SU-DHL-6 (cell line): ENCODE data around the gene LRRFIP2.

Source experiments
- CTCF ChIP-seq: fragments of 200-600 bp; sonication (generic); IDR thresholded peaks from one replicate; pipeline ENCODE4 v1.5.1; 2017; ENCODE audit warnings: antibody characterized with exemption, mild to moderate bottlenecking, low read length, moderate library complexity; ENCODE audit not compliant: insufficient read depth, poor library complexity, severe bottlenecking
- EZH2phosphoT487 ChIP-seq: fragments of 200-600 bp; sonication (generic), shearing (Covaris generic); conservative IDR thresholded peaks from 2 replicates; pipeline ENCODE4 v1.6.1; 2018; ENCODE audit warnings: mild to moderate bottlenecking, antibody characterized with exemption, low read length, moderate library complexity, mixed read lengths

GRCh38 chr3:37053337-37053736, 121.0 kb downstream of the LRRFIP2 start:
- no peak for TF ChIP-seq CTCF
- no peak for TF ChIP-seq EZH2phosphoT487
